ENCODE data around the gene SLC22A23. TPM values are rescaled to one million over a fixed set of nuclear protein-coding genes. Genes with fewer than 3 reads are reported as not detected.
A peak's percentile ranks its signal among the peaks of the same experiment; 100 is the strongest.

SLC22A23 gene
- total and polyA plus RNA-seq, 8 donors, result 5.9 to 241 (median 18.9) TPM

DNA sequence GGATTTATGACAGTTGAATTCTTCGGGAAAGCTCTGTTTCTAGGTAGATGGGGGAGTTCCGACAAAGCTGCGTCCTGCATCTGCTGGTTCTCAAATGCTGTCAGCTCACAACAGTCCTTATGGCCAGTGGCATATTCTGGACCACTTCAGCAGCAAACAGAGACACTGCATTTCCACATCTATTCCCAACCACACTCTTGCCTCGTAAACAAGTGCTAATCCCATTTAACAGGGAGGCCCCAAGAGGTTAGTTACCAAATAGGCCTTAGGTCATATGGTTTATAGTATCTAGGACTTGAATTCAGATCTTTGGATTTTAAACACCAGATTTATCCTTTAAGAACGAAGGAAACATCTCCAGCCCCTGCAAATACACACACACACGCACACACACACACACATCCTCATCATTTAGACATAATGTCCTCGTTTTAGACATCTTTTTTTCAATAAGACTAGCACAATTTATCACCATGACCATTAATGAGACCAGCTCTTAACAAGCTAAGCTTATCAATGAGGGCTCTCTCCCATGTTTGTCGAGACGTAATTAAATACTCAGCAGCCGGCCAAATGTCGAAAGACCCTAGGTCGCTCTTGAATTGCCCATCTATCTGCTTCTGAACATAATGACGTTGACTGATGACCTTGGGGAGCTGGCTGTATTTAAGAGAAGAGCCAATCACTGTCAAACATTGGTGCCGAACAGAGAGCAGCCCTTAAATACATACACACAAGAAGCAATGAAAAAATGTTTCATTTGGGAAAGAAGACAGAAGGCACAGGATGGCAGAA lies 113.6 kb downstream of the SLC22A23 start:
- Histone ChIP-seq H3K36me3 (no peaks in the 10 kb centered on the region), H3K4me3 (no peak overlapping the region), H3K4me1 (peaks cover 9 to 34% (median 16%) of the 10 kb centered on the region in 4 donors), H3K27ac (no peak overlapping the region), H3K27me3 (no peaks in the 10 kb centered on the region), H3K9me3 (no peaks in the 10 kb centered on the region)
- TF ChIP-seq POLR2A (IDR thresholded peaks at IDR 0.05) (no peak), POLR2AphosphoS5 (IDR thresholded peaks at IDR 0.05) (no peak), EP300 (IDR thresholded peaks at IDR 0.05) (no peak), CTCF (IDR thresholded peaks at IDR 0.05) (no peak)
- WGBS, 5 donors, result 64 to 87% (median 80%) methylated on average over 14 of the region's 14 CpGs
- intact Hi-C loops (cut with DNase I; ENCODE audit: low total_unique reads), result no loop called here
- no peak for DNase-seq

- Histone ChIP-seq H3K27me3 (no peaks in the 10 kb centered on the region), H3K27ac (peak overlapping the region in 1 of 5 donors; percentile 38), H3K9me3 (no peaks in the 10 kb centered on the region), H3K4me1 (peaks cover 20 to 46% (median 30%) of the 10 kb centered on the region in 4 donors), H3K4me3 (no peak overlapping the region), H3K36me3 (no peaks in the 10 kb centered on the region)
- intact Hi-C loops (cut with DNase I; ENCODE audit: low total_unique reads), result no loop called here
- WGBS, 5 donors, result 68 to 83% (median 77%) methylated on average over 6 of the region's 6 CpGs
- TF ChIP-seq EP300 (IDR thresholded peaks at IDR 0.05) (no peak), POLR2AphosphoS5 (IDR thresholded peaks at IDR 0.05) (peak in 1 of 3 donors; percentile 38), CTCF (IDR thresholded peaks at IDR 0.05) (no peak), POLR2A (IDR thresholded peaks at IDR 0.05) (no peak)
- no peak for DNase-seq
Observed at GRCh38 chr6:3341467-3341866, 115.4 kb downstream of the SLC22A23 start.

GRCh38 chr6:3340894-3341293 lies 116.0 kb downstream of the SLC22A23 start:
- H3K9me3 ChIP-seq, result no peaks in the 10 kb centered on the region
- H3K36me3 ChIP-seq, result no peaks in the 10 kb centered on the region
- H3K27ac ChIP-seq, result peak overlapping the region in 3 of 5 donors; percentile 0 to 38 (median 20)
- H3K27me3 ChIP-seq, result no peaks in the 10 kb centered on the region
- TF ChIP-seq POLR2AphosphoS5 (IDR thresholded peaks at IDR 0.05), result no peak
- no peak for TF ChIP-seq CTCF (IDR thresholded peaks at IDR 0.05)
- no peak for TF ChIP-seq POLR2A (IDR thresholded peaks at IDR 0.05)
- no peak for TF ChIP-seq EP300 (IDR thresholded peaks at IDR 0.05)
- intact Hi-C loops (cut with DNase I; ENCODE audit: low total_unique reads), result no loop called here
- H3K4me3 ChIP-seq, result no peak overlapping the region
- no peak for DNase-seq
- WGBS, 5 donors, result 67 to 81% (median 72%) methylated on average over 4 of the region's 4 CpGs
- peaks cover 21 to 41% (median 28%) of the 10 kb centered on the region in 4 donors for H3K4me1 ChIP-seq

DNA sequence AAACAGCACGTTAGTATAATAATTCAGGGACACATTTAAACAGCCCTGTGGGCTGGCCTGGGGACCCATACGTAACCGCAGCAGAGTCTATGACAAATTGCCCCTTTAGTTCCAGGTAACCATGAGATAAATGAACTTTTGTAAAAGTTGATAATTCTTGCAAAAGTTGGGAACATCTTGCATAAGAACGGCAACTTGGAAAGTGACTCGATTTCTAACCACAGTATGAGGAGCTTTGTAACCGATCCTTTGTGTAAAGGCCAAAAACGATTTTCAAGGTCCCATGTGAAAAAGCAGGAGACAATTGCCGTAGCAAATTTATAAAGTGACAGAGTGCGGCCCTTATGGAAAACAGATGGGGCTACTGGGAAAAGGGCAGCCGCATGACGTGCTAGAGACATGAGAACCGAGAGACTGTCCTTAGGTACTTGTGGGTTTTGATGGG lies 116.5 kb downstream of the SLC22A23 start:
- H3K9me3 ChIP-seq, result no peaks in the 10 kb centered on the region
- H3K36me3 ChIP-seq, result no peaks in the 10 kb centered on the region
- no peak for DNase-seq
- peaks cover 19 to 36% (median 27%) of the 10 kb centered on the region in 4 donors for H3K4me1 ChIP-seq
- intact Hi-C loops (cut with DNase I; ENCODE audit: low total_unique reads), result no loop called here
- no peak for TF ChIP-seq EP300 (IDR thresholded peaks at IDR 0.05)
- no peak for TF ChIP-seq POLR2A (IDR thresholded peaks at IDR 0.05)
- TF ChIP-seq CTCF (IDR thresholded peaks at IDR 0.05), result no peak
- no peak for TF ChIP-seq POLR2AphosphoS5 (IDR thresholded peaks at IDR 0.05)
- H3K27me3 ChIP-seq, result no peaks in the 10 kb centered on the region
- H3K4me3 ChIP-seq, result no peak overlapping the region
- H3K27ac ChIP-seq, result peak overlapping the region in 2 of 5 donors; percentile 0 to 38
- 82 to 93% (median 88%) methylated on average over 12 of the region's 12 CpGs for WGBS, 5 donors

Data from stomach (tissue), 9 donors.